ENCODE measurements around the gene PNPLA1.

The PNPLA1 gene

GRCh38 chr6:36285797-36286196 lies 15.9 kb downstream of the PNPLA1 start:
- no peak for DNase-seq

GRCh38 chr6:36286858-36287257 lies 17.0 kb downstream of the PNPLA1 start:
- DNase-seq: no peak

- DNase-seq: peak; percentile 26
Observed at GRCh38 chr6:36289281-36289878, 19.5 kb downstream of the PNPLA1 start.

GRCh38 chr6:36290668-36291620 lies 21.1 kb downstream of the PNPLA1 start:
- DNase-seq: no peak

- DNase-seq: no peak
Observed at GRCh38 chr6:36292170-36292569, 22.3 kb downstream of the PNPLA1 start.

GRCh38 chr6:36296240-36296639 lies 26.4 kb downstream of the PNPLA1 start:
- no peak for DNase-seq

GRCh38 chr6:36297051-36297450 lies 27.2 kb downstream of the PNPLA1 start:
- no peak for DNase-seq

GRCh38 chr6:36297511-36297910 lies 27.7 kb downstream of the PNPLA1 start:
- DNase-seq: no peak

GRCh38 chr6:36298027-36298426 lies 28.2 kb downstream of the PNPLA1 start:
- DNase-seq: no peak

- no peak for DNase-seq
Observed at GRCh38 chr6:36301085-36301658, 31.3 kb downstream of the PNPLA1 start.

GRCh38 chr6:36301781-36302180 lies 31.9 kb downstream of the PNPLA1 start:
- peak; percentile 52 for DNase-seq

- DNase-seq: peak; percentile 15
Observed at GRCh38 chr6:36302227-36302976, 32.5 kb downstream of the PNPLA1 start.

GRCh38 chr6:36305885-36306284 lies 36.0 kb downstream of the PNPLA1 start:
- DNase-seq: no peak

GRCh38 chr6:36306375-36306774 lies 36.5 kb downstream of the PNPLA1 start:
- no peak for DNase-seq

GRCh38 chr6:36308514-36308913 lies 38.7 kb downstream of the PNPLA1 start:
- no peak for DNase-seq

GRCh38 chr6:36309203-36309602 lies 39.3 kb downstream of the PNPLA1 start:
- DNase-seq: no peak

GRCh38 chr6:36309900-36310299 lies 40.0 kb downstream of the PNPLA1 start:
- no peak for DNase-seq

GRCh38 chr6:36312854-36313648 lies 43.2 kb downstream of the PNPLA1 start:
- no peak for DNase-seq

- no peak for DNase-seq
Observed at GRCh38 chr6:36313649-36313936, 43.7 kb downstream of the PNPLA1 start.

- DNase-seq: no peak
Observed at GRCh38 chr6:36314221-36315014, 44.6 kb downstream of the PNPLA1 start.

GRCh38 chr6:36315921-36316320 lies 46.1 kb downstream of the PNPLA1 start:
- DNase-seq: no peak

- DNase-seq: no peak
Observed at GRCh38 chr6:36317623-36318022, 47.8 kb downstream of the PNPLA1 start.
